Erythroblast (primary cell): ENCODE data around the gene CISH.

Source experiments
- GATA1 ChIP-seq: IDR thresholded peaks from 2 replicates; pipeline ENCODE4 v1.6.1; 2011; ENCODE audit warnings: low read depth, mild to moderate bottlenecking, control low read depth, low read length, moderate library complexity
- POLR2A ChIP-seq: IDR thresholded peaks from 2 replicates; pipeline ENCODE4 v1.6.1; 2011; ENCODE audit warnings: mild to moderate bottlenecking, low read length

GRCh38 chr3:50644561-50644960 lies 33.0 kb upstream of the CISH start:
- TF ChIP-seq POLR2A = no peak
- TF ChIP-seq GATA1 = no peak
